ENCODE measurements around the gene C1QTNF5. TPM values are rescaled to one million over a fixed set of nuclear protein-coding genes. Genes with fewer than 3 reads are reported as not detected.

Gene C1QTNF5
- total and polyA plus RNA-seq, 2 experiments from 2014 or later = 4.5 to 27.9 TPM

- Histone ChIP-seq H2AFZ (no peak overlapping the region), H3K27me3 (replicated peaks; ENCODE audit: insufficient read depth) (no peaks in the 10 kb centered on the region), H3K9me2 (ENCODE audit: insufficient read depth) (no peaks in the 10 kb centered on the region), H3K4me1 (ENCODE audit: insufficient read depth) (peaks cover 28% of the 10 kb centered on the region), H3F3A (ENCODE audit: insufficient read depth) (no peaks in the 10 kb centered on the region), H3K4me2 (ENCODE audit: unreplicated experiment) (no peak overlapping the region), H4K20me1 (ENCODE audit: insufficient read depth) (no peaks in the 10 kb centered on the region), H3K9ac (no peak overlapping the region), H3K4me3 (no peak overlapping the region), H3K79me2 (ENCODE audit: insufficient read depth) (no peaks in the 10 kb centered on the region), H3K9me3 (ENCODE audit: low read depth) (no peaks in the 10 kb centered on the region), H3K36me3 (ENCODE audit: low read depth) (no peaks in the 10 kb centered on the region), H3K27ac (no peak overlapping the region)
- 73 to 77% methylated on average over 9 to 10 of the region's 10 CpGs for WGBS, 2 experiments (ENCODE audit: low coverage in 1 of 2, low lambda C conversion rate in 2 of 2, missing lambda C conversion rate in 2 of 2)
- DNase-seq = no peak
- TF ChIP-seq EZH2 (IDR thresholded peaks at IDR 0.05; ENCODE audit: insufficient read depth, poor library complexity, severe bottlenecking) = no peak
- TF ChIP-seq EZH2phosphoT487 (IDR thresholded peaks at IDR 0.05; ENCODE audit: insufficient read depth, low read depth) = no peak
- in situ Hi-C loops (cut with MboI) = no loop called here
Observed at GRCh38 chr11:119378851-119379465, 38.3 kb upstream of the C1QTNF5 start.

- no peak overlapping the region for H3K4me2 ChIP-seq (ENCODE audit: unreplicated experiment)
- H3K9me2 ChIP-seq (ENCODE audit: insufficient read depth) = no peaks in the 10 kb centered on the region
- 63 to 64% methylated on average over 5 to 6 of the region's 6 CpGs for WGBS, 2 experiments (ENCODE audit: low coverage in 1 of 2, low lambda C conversion rate in 2 of 2, missing lambda C conversion rate in 2 of 2)
- no peaks in the 10 kb centered on the region for H3K27me3 ChIP-seq (replicated peaks; ENCODE audit: insufficient read depth)
- H3K9me3 ChIP-seq (ENCODE audit: low read depth) = no peaks in the 10 kb centered on the region
- H3K27ac ChIP-seq = no peak overlapping the region
- H3K4me1 ChIP-seq (ENCODE audit: insufficient read depth) = peaks cover 28% of the 10 kb centered on the region
- no peak for DNase-seq
- no peak overlapping the region for H3K9ac ChIP-seq
- TF ChIP-seq EZH2phosphoT487 (IDR thresholded peaks at IDR 0.05; ENCODE audit: insufficient read depth, low read depth) = no peak
- TF ChIP-seq EZH2 (IDR thresholded peaks at IDR 0.05; ENCODE audit: insufficient read depth, poor library complexity, severe bottlenecking) = no peak
- H3K4me3 ChIP-seq = no peak overlapping the region
- H3K79me2 ChIP-seq (ENCODE audit: insufficient read depth) = no peaks in the 10 kb centered on the region
- no peaks in the 10 kb centered on the region for H4K20me1 ChIP-seq (ENCODE audit: insufficient read depth)
- H2AFZ ChIP-seq = no peak overlapping the region
- in situ Hi-C loops (cut with MboI) = no loop called here
- no peaks in the 10 kb centered on the region for H3K36me3 ChIP-seq (ENCODE audit: low read depth)
- H3F3A ChIP-seq (ENCODE audit: insufficient read depth) = no peaks in the 10 kb centered on the region
Observed at GRCh38 chr11:119377961-119378667, 37.4 kb upstream of the C1QTNF5 start.

GRCh38 chr11:119377112-119377901 is 36.6 kb upstream of the C1QTNF5 start:
- in situ Hi-C loops (cut with MboI) = no loop called here
- no peak for TF ChIP-seq EZH2 (IDR thresholded peaks at IDR 0.05; ENCODE audit: insufficient read depth, poor library complexity, severe bottlenecking)
- TF ChIP-seq EZH2phosphoT487 (IDR thresholded peaks at IDR 0.05; ENCODE audit: insufficient read depth, low read depth) = no peak
- 68 to 69% methylated on average over 12 of the region's 12 CpGs for WGBS, 2 experiments (ENCODE audit: low coverage in 1 of 2, low lambda C conversion rate in 2 of 2, missing lambda C conversion rate in 2 of 2)
- Histone ChIP-seq H3K36me3 (ENCODE audit: low read depth) (no peaks in the 10 kb centered on the region), H2AFZ (no peak overlapping the region), H3K27ac (no peak overlapping the region), H3K27me3 (replicated peaks; ENCODE audit: insufficient read depth) (no peaks in the 10 kb centered on the region), H3F3A (ENCODE audit: insufficient read depth) (no peaks in the 10 kb centered on the region), H3K4me1 (ENCODE audit: insufficient read depth) (peaks cover 28% of the 10 kb centered on the region), H3K9ac (no peak overlapping the region), H4K20me1 (ENCODE audit: insufficient read depth) (no peaks in the 10 kb centered on the region), H3K79me2 (ENCODE audit: insufficient read depth) (no peaks in the 10 kb centered on the region), H3K9me3 (ENCODE audit: low read depth) (no peaks in the 10 kb centered on the region), H3K4me3 (no peak overlapping the region), H3K4me2 (ENCODE audit: unreplicated experiment) (no peak overlapping the region), H3K9me2 (ENCODE audit: insufficient read depth) (no peaks in the 10 kb centered on the region)
- no peak for DNase-seq

- H3K4me2 ChIP-seq (ENCODE audit: unreplicated experiment) = peak overlapping the region; percentile 14
Observed at GRCh38 chr11:119376197-119376847, 35.6 kb upstream of the C1QTNF5 start.

More at GRCh38 chr11:119376197-119376847, 35.6 kb upstream of the C1QTNF5 start:
- Histone ChIP-seq H3K9ac (0 out of 2 replicates have a peak overlapping the region, but pooled peaks have one; percentile 9), H3K9me3 (ENCODE audit: low read depth) (no peaks in the 10 kb centered on the region), H3K4me3 (no peak overlapping the region), H4K20me1 (ENCODE audit: insufficient read depth) (no peaks in the 10 kb centered on the region), H3K36me3 (ENCODE audit: low read depth) (no peaks in the 10 kb centered on the region), H3K79me2 (ENCODE audit: insufficient read depth) (no peaks in the 10 kb centered on the region), H3K27ac (0 out of 2 replicates have a peak overlapping the region, but pooled peaks have one; percentile 19), H3K4me1 (ENCODE audit: insufficient read depth) (peaks cover 23% of the 10 kb centered on the region), H2AFZ (no peak overlapping the region), H3F3A (ENCODE audit: insufficient read depth) (no peaks in the 10 kb centered on the region), H3K9me2 (ENCODE audit: insufficient read depth) (no peaks in the 10 kb centered on the region), H3K27me3 (replicated peaks; ENCODE audit: insufficient read depth) (no peaks in the 10 kb centered on the region)
- in situ Hi-C loops (cut with MboI) = no loop called here
- peak; percentile 42 for DNase-seq
- 93 to 94% methylated on average over 10 of the region's 11 CpGs for WGBS, 2 experiments (ENCODE audit: low coverage in 1 of 2, low lambda C conversion rate in 2 of 2, missing lambda C conversion rate in 2 of 2)
- TF ChIP-seq EZH2 (IDR thresholded peaks at IDR 0.05; ENCODE audit: insufficient read depth, poor library complexity, severe bottlenecking) = no peak
- TF ChIP-seq EZH2phosphoT487 (IDR thresholded peaks at IDR 0.05; ENCODE audit: insufficient read depth, low read depth) = no peak

Measured in GM23248 (cell line).